HS-5 (cell line): ENCODE measurements around the gene BLOC1S3.
A peak's percentile ranks its signal among the peaks of the same experiment; 100 is the strongest.

Experiments used
- DNase-seq: peaks from one replicate; pipeline ENCODE4 v3.0.0-alpha.2; 2012; ENCODE audit warnings: low read depth

BLOC1S3 gene

DNA sequence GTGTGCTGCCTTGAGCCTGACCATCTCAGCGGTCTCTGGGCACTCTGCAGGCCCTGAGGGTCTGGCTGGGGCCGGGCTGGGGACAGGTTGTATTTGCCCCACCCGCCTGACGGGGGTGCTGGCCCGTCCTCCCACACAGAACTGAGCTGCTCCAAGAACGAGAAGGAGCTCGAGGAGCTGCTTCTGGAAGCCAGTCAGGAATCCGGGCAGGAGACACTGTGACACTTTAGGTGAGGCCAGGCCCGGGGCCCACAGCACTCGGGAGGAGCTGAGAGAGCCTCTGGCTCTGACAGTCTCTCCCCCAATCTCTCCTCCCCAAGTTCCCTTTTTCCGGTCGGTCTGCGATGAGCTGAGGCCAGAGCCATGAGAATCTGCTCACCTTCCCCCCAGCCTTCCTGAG is 32.3 kb upstream of the BLOC1S3 start:
- DNase-seq = no peak

DNA sequence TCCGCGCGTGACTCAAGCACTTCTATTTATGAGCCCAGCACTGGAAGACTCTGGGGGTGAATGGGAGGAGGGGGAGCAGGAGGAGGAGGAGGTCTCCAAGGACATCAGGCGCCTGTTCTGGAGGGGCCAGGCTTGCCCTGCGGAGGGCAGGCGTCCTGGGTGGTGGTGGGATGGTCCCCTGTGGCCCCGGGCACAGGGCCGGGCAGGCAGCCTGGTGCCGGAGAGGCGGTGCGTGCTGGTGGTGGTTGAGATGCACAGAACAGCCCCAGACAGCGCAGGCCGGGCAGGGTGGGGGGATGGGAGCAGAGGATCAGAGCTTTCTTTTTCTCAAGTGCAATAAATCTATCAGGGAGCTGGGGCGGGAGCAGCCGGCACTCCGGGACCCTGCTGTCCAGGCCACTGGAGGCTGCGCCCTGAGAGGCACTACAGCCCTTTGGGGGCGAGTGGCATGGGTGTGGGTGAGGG is 31.8 kb upstream of the BLOC1S3 start:
- DNase-seq = no peak

- DNase-seq = no peak
Observed at GRCh38 chr19:45147835-45148676, 30.5 kb upstream of the BLOC1S3 start.

DNA sequence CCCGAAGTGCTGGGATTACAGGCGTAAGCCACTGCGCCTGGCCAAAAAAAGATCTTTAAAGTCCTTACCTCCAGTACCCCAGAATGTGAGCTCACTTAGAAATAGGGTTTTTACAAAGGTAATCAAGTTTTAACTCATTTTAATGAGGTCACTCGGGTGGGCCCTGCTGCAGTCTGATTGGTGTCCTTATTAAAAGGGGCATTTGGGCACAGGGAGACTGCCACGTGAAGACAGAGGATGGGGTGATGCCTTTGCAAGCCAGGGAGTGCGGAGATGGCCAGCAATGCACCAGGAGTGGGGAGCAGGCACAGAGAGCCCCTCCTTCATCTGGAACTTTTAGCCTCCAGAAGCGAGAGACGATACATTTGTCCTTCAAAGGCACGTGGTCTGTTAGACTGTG is 29.5 kb upstream of the BLOC1S3 start:
- no peak for DNase-seq

DNA sequence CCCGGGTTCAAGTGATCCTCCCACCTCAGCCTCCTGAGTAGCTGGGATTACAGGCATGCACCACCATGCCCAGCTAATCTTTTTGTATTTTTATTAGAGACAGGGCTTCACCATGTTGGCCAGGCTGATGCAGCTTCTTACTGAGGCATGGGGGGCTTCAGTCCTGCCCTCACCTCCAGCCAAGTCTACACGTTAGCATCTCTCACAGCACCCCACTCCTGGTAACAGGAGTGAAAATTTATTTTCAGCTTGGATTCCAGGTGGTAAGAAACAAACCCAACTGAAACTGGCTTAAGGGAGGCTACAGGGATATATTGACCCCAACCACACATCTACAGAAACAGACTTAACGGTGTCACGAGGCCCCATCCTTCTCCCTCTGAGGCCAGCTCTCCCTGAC is 28.4 kb upstream of the BLOC1S3 start:
- DNase-seq = no peak

GRCh38 chr19:45150751-45151281 is 27.8 kb upstream of the BLOC1S3 start:
- DNase-seq = no peak

DNA sequence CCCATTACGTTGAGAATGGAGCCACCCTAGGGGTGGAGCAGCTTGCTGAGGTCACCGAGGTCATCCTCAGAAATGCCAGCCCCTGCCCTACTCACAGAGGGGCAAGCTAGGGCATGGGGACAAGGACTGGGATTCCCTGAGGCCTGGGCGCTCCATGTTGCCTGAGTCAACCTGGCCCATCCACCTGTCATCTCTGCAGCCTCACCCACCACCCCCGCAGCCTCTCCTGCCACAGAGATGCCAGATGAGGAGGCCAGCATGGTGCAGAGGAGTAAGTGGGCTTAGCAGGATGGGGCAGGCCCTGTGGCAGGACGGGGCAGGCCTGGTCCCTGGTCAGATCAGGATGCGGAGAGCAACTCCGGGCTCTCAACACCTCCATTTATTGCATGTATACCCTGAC is 27.3 kb upstream of the BLOC1S3 start:
- no peak for DNase-seq

- DNase-seq = no peak
Observed at GRCh38 chr19:45151821-45152503, 26.6 kb upstream of the BLOC1S3 start.

- DNase-seq = no peak
Observed at GRCh38 chr19:45152504-45153338, 25.9 kb upstream of the BLOC1S3 start.

DNA sequence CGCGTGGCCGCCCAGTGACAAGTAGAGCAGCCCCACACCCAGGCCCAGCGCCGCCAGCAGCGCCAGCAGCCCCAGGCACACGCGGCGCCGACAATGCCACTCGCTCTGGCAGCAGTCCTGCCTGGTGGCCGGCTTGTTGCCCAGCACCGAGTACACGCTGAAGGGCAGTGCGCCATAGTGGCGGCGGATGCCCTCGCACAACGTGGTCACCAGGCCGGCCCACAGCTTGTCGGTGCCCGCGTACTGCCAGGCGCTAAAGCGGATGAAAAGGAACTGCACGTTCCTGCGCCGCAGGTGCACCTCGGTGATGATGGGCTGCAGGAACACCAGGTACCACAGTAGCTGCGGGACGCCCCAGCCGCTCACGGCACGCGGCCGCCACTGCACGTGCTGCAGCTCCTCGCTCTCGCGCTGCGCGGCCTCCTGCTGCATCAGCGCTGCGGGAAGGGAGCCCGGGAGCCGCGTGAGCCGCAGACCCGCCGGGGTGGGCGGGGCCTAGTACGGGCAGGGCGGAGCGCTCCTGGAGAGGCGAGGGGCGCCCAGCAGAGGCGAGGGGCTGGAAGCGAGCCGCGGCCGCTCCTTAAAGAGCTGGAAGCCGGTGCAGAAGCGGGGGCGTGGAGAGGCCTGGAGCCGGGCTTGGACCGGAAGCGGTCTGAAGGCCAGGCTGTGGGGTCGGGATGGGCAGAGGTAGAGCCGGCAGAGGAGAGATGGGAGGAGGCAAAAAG is 25.1 kb upstream of the BLOC1S3 start:
- no peak for DNase-seq

- DNase-seq = peak; percentile 22
Observed at GRCh38 chr19:45154064-45154827, 24.3 kb upstream of the BLOC1S3 start.

DNA sequence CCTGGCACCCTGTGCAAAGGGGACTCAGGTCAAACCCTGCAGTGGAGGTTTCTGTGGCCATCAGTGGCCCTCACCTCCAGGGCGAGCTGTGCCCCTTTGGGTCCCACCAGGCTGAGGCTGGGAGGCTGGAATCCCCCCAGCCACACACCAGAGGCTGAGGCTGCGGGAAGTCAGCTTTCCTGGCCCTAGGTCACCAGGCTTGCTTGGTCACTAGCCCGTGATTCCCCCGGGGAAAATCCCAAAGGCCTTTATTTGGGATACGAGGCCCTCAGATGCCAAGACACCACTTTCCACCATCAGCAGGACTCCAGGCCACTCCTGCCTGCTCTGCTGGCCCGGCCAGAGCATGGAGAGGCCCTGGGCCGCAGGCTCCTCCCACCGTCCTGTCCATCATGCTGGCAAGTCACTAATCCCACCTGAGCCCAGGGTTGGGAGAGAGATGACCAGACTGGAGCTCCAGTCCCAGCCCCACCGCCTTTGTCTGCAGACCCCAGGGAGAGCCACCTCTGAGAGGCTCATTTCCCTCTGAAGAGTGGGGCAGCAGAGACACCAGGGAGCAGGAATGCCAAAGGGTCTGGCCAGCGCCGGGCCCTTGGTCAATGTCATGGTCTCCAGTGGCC is 22.5 kb upstream of the BLOC1S3 start:
- no peak for DNase-seq

DNA sequence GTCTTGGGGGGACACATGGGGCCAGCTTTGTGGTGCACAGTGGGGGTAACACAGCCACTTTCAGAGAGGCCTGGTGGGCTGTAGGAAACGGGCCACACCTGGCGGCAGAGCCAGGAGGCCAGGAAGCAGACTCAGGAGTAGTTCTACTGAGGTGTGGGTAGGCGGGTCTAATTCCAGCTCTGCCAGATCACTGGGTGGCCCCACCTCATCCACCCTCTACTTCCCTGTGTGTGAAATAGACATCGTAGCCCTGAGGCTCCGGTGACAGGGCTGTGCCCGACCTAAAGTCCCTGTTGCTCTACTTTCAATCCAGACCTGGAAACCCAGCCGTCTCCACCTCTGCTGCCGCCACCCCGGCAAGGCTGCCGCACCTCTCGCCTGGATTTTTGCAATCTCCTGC is 21.8 kb upstream of the BLOC1S3 start:
- no peak for DNase-seq

DNA sequence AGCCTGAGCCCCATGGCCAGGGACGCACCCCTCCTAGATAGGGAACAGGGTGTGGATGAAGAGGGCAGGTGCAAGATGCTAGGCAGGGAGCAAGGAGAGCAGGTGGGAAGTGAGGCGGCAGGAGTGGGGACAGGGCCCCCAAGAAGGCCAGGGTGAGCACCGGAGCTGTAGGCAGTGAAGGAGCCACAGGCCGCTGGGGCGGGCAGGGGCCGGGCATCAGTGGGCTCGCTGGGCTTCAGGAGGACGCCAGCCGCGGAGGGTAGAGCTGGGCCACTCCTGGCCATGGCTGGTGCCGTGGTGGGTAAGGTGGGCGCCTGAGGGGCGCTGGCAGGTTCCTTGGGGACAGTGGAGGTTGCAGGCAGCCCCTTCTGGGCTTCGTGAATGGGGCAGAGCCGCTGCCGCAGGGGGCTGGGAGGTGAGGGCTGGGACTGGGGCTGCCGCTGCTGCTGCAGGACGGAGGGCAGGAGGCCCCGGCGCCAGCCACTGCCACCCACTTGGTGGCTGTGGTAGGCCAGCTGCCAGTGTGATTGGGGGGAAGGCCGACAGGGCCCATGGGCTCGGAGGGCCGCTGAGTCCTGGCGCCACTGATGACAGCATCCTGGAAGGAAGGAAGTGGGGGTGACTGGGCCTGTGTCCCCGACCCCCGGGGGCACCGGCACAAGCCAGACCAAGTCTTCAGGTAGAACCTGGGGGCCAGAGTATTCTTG is 19.9 kb upstream of the BLOC1S3 start:
- no peak for DNase-seq

DNA sequence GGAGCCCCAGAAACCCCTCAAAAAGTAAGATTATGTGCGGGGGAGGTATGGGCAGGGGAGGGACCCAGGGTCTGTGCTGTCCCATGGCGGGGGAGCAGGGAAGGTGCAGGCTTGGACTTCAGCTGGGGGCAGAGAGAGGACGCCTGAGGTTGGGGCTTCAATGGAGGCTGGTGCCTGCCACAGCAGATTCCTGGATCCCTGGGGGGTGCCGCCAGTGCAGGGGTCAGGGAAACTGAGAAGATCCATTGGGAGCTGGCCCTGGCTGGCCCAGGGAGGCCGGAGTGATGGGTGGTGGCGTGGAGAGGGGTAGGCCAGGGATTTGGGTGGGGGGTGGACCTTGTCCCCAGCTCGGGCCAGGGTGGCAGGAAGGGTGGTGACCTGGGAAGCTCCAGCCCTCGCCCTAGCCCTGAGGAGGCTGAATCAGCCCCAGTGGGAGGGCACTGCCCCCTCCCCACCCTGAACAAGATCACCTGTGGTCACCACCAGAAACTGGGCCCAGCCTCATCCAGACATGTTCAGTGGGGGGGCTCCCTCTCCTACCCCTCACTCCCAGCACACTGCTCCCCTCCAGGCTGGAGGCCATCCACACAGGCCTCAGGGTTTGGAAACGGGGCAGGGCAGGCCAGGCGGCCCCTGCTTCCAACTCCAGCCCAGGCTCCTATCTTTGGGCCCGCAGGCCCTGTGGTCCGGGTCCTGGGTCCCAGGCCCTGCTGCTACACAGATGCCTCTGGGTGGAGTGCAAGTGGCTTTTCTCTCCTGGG is 19.2 kb upstream of the BLOC1S3 start:
- no peak for DNase-seq

DNA sequence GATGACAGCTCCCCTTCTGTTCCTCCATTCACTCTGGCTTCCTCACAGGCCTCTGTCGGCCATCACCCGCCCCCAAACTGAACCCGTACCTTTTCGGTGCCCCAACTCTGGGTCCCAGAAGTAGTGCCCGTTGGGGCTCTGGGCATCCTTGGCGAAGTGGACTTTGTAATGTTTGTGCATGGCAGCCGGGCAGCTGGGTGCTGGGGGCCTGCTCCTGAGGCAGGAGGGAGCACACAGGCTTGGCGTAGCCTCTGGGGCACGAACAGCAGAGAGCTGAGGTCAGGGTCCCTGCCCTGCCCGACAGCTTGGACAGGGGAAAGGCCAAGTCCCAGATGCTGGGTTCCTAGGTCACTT is 18.6 kb upstream of the BLOC1S3 start:
- DNase-seq = no peak

GRCh38 chr19:45160870-45161737 is 17.5 kb upstream of the BLOC1S3 start, which contains the start of gene NKPD1:
Gene NKPD1 (minus strand): TSS chr19:45160982. CDS start chr19:45160150, 832 bp downstream.
- no peak for DNase-seq
